K562 (cell line): ENCODE data around the gene ASB18. TPM values are rescaled to one million over a fixed set of nuclear protein-coding genes. Genes with fewer than 3 reads are reported as not detected.

ENCODE experiments used
- ATAC-seq: fragments of 200-7000 bp; cut with Tn5 transposase; 3 replicates; pipeline ENCODE4 v1.9.1; 2020; ENCODE audit warnings: moderate library complexity
- BruUV-seq: library from RNA; stranded (reverse); fragments of 400-500 nt; replicated peaks from 2 replicates; lab custom pipeline; 2021; lab: Mats Ljungman, UMichigan
- CTCF ChIA-PET: fragments of 300-600 bp; formaldehyde crosslinking; extraction: SDS; loops from one replicate; lab custom pipeline; 2021; ENCODE audit warnings: low intra/inter-chr PET ratio; lab: Yijun Ruan, JAX
- POLR2A ChIA-PET: fragments of 300-600, 350-650 bp; sonication (Branson Sonifier 250); formaldehyde crosslinking; extraction: SDS; loops from one replicate; lab custom pipeline; 2021; ENCODE audit warnings: antibody characterized with exemption, inconsistent platforms; lab: Yijun Ruan, JAX
- DNase-seq, 4 experiments: peaks; one replicate each; pipeline versions ENCODE4 v3.0.0 to v3.0.0-alpha.2; 2011 to 2018; ENCODE audit warnings: low spot score in 3 of 4, mixed read lengths in 3 of 4; ENCODE audit errors: extremely low read depth in 1 of 4
- FAIRE-seq: peaks from 2 replicates; lab custom pipeline; 2011; peaks lifted over from hg19 to GRCh38; lab: Jason Lieb, UNC
- H2AFZ ChIP-seq: 2 replicates; pipeline ENCODE4 v1.6.0; 2011; ENCODE audit warnings: low read depth, low read length, control low read depth, inconsistent platforms
- H3K27ac ChIP-seq: fragments of 200-600 bp; 3 replicates; pipeline ENCODE4 v1.8.0; 2011; ENCODE audit warnings: low read depth, mild to moderate bottlenecking, control low read depth, inconsistent platforms, low read length, moderate library complexity, mixed read lengths; ENCODE audit errors: extremely low read depth
- H3K27me3 ChIP-seq, 2 experiments: fragments of 300-600 bp in 1 of 2; 2 replicates in 1 of 2; 3 replicates in 1 of 2; pipeline versions ENCODE4 v1.6.0 to v1.8.0; 2011; ENCODE audit warnings: inconsistent platforms in 2 of 2, low read length in 2 of 2, mild to moderate bottlenecking in 1 of 2, mixed read lengths in 1 of 2, moderate library complexity in 1 of 2; ENCODE audit not compliant: control insufficient read depth in 2 of 2, insufficient read depth in 2 of 2
- H3K36me3 ChIP-seq: fragments of 300-600 bp; 3 replicates; pipeline ENCODE4 v1.8.0; 2011; ENCODE audit warnings: mild to moderate bottlenecking, low read length, inconsistent platforms; ENCODE audit not compliant: control insufficient read depth, insufficient read depth
- H3K4me1 ChIP-seq, 2 experiments: fragments of 200-600 bp in 1 of 2; replicated peaks in 1 of 2; 2 replicates in 1 of 2; 3 replicates in 1 of 2; pipeline versions ENCODE4 v1.5.1 to v1.8.0; 2011; ENCODE audit warnings: inconsistent platforms in 2 of 2, low read length in 2 of 2, mild to moderate bottlenecking in 1 of 2, mixed read lengths in 1 of 2, moderate library complexity in 1 of 2; ENCODE audit not compliant: control insufficient read depth in 2 of 2, insufficient read depth in 2 of 2
- H3K4me2 ChIP-seq: 2 replicates; pipeline ENCODE4 v1.6.1; 2011; ENCODE audit warnings: low read length, control low read depth, inconsistent platforms, mixed read lengths; ENCODE audit not compliant: insufficient read depth
- H3K4me3 ChIP-seq: fragments of 200-600 bp; sonication (generic), shearing (Covaris generic); 2 replicates; pipeline ENCODE4 v1.5.1; 2016; ENCODE audit warnings: control low read depth, inconsistent platforms
- H3K79me2 ChIP-seq: fragments of 200-600 bp; 3 replicates; pipeline ENCODE4 v1.8.0; 2011; ENCODE audit warnings: low read length, inconsistent platforms; ENCODE audit not compliant: control insufficient read depth, insufficient read depth
- H3K9ac ChIP-seq, 2 experiments: 2 replicates each; pipeline versions ENCODE4 v1.6.0 to v1.6.1; 2011; ENCODE audit warnings: low read depth in 2 of 2, low read length in 2 of 2, control low read depth in 1 of 2, inconsistent platforms in 1 of 2, mild to moderate bottlenecking in 1 of 2, mixed read lengths in 1 of 2; ENCODE audit not compliant: insufficient read depth in 1 of 2
- H3K9me1 ChIP-seq: one replicate; pipeline ENCODE4 v1.6.0; 2011; ENCODE audit warnings: inconsistent platforms, mild to moderate bottlenecking, low read length, moderate library complexity; ENCODE audit not compliant: control insufficient read depth, insufficient read depth
- H3K9me3 ChIP-seq: replicated peaks from 2 replicates; pipeline ENCODE4 v1.5.1; 2011; ENCODE audit warnings: low read depth, low read length, inconsistent platforms; ENCODE audit not compliant: control insufficient read depth, insufficient read depth
- H4K20me1 ChIP-seq: replicated peaks from 2 replicates; pipeline ENCODE4 v1.6.1; 2011; ENCODE audit warnings: low read length, inconsistent platforms, mixed read lengths; ENCODE audit not compliant: control insufficient read depth, insufficient read depth
- AFF4 ChIP-seq: sonication (generic); formaldehyde crosslinking; IDR thresholded peaks from 2 replicates; pipeline ENCODE4 v1.8.0; 2023; ENCODE audit warnings: mild to moderate bottlenecking, missing genetic modification reagents
- CREBBP ChIP-seq: IDR thresholded peaks from one replicate; pipeline ENCODE4 v1.6.1; 2012; ENCODE audit warnings: low read depth, mild to moderate bottlenecking, control low read depth, inconsistent platforms, low read length
- E2F5 ChIP-seq: sonication (generic); formaldehyde crosslinking; IDR thresholded peaks from 2 replicates; pipeline ENCODE4 v1.8.0; 2022; ENCODE audit warnings: mild to moderate bottlenecking, missing genetic modification reagents
- ELF1 ChIP-seq: fragments of 200-800 bp; sonication (Bioruptor generic); IDR thresholded peaks from 2 replicates; pipeline ENCODE4 v1.6.1; 2016; ENCODE audit warnings: missing genetic modification characterization, missing compliant biosample characterization
- HMBOX1 ChIP-seq: sonication (generic); IDR thresholded peaks from 2 replicates; pipeline ENCODE4 v1.6.1; 2016
- KDM2B ChIP-seq: fragments of 250-450 bp; sonication (Bioruptor Pico); IDR thresholded peaks from 2 replicates; pipeline ENCODE4 v1.8.0; 2021; ENCODE audit warnings: mild to moderate bottlenecking, moderate library complexity
- SMARCB1 ChIP-seq: IDR thresholded peaks from 2 replicates; pipeline ENCODE4 v1.6.1; 2011; ENCODE audit warnings: improper control_type of control experiment, low read depth; ENCODE audit not compliant: insufficient read length
- TFE3 ChIP-seq: fragments of 450-650 bp; formaldehyde crosslinking; IDR thresholded peaks from 2 replicates; pipeline ENCODE4 v1.4.0; 2020; ENCODE audit warnings: mild to moderate bottlenecking, mixed read lengths
- U2AF2 ChIP-seq: fragments of 200-400 bp; formaldehyde crosslinking; optimal IDR thresholded peaks from 2 replicates; pipeline ENCODE3; 2017; ENCODE audit warnings: low read depth, mild to moderate bottlenecking, low read length
- ZNF436 ChIP-seq: fragments of 250-450, 450-650 bp; sonication (Bioruptor Pico); formaldehyde crosslinking; IDR thresholded peaks from 2 replicates; pipeline ENCODE4 v1.7.0; 2020; ENCODE audit warnings: mild to moderate bottlenecking
- ZNF561 ChIP-seq: fragments of 450-650 bp; formaldehyde crosslinking; conservative IDR thresholded peaks from 2 replicates; pipeline ENCODE4 v1.4.0; 2020; ENCODE audit warnings: mild to moderate bottlenecking, moderate library complexity
- WGBS: fragments of 100-300 bp; shearing (Covaris generic); methylation state at CpG from one replicate; pipeline ENCODE4 v1.1.6; 2016; ENCODE audit warnings: low coverage, mixed read lengths; ENCODE audit not compliant: insufficient coverage; ENCODE audit errors: missing lambda C conversion rate; 5-methylcytosine and 5-hydroxymethylcytosine counted together
- in situ Hi-C: fragments of 300-500 bp; cut with MboI; formaldehyde crosslinking; loops from 4 replicates; pipeline ENCODE4 v1.15.0; 2018; ENCODE audit warnings: inconsistent platforms, mixed read lengths
- intact Hi-C: fragments of 100-400 bp; cut with micrococcal nuclease; formaldehyde crosslinking; loops from 2 replicates; pipeline ENCODE4 v1.14.2; 2022
- polyA plus RNA-seq, 8 experiments: library from polyadenylated mRNA; depleted of rRNA in 4 of 8; stranded (reverse) in 5 of 8; unstranded in 3 of 8; fragments of >200 nt; fragmentation: Nextera tagmentation in 2 of 8; fragmentation: Illumina TruSeq in 1 of 8; extraction: Ambion mirVana in 2 of 8; extraction: Trizol in 1 of 8; gene quantifications; 2 replicates each; pipeline versions ENCODE4 v1.2.1 to v1.2.3, GENCODE V29; 2011 to 2014; ENCODE audit warnings: inconsistent platforms in 1 of 8, missing spikeins in 1 of 8
- total RNA-seq, 7 experiments: library from RNA; depleted of rRNA in 6 of 7; stranded (reverse); fragments of >200 nt in 6 of 7; fragmentation: Illumina TruSeq in 2 of 7; extraction: Trizol in 2 of 7; gene quantifications; 2 replicates each; pipeline versions ENCODE4 v1.2.1 to v1.2.3, GENCODE V29; 2011 to 2021; ENCODE audit warnings: low replicate concordance in 1 of 7

ASB18 gene
- total and polyA plus RNA-seq, 9 of the 15 experiments (the other 6 are each of a cell fraction or from before 2014, with no cell fraction given) = not detected

- TF ChIP-seq U2AF2 (no peak), TFE3 (CRISPR knock-in tag) (no peak)
Observed at GRCh38 chr2:236209535-236209934, 54.7 kb downstream of the ASB18 start (continued).

- Histone ChIP-seq H3K9me3 (no peaks in the 10 kb centered on the region), H3K36me3 (no peaks in the 10 kb centered on the region), H3K27me3 (peaks cover 3 to 29% of the 10 kb centered on the region in 2 experiments; a peak in 2 of 5 replicates), H3K4me3 (no peak overlapping the region), H3K4me1 (no peaks in the 10 kb centered on the region), H3K4me2 (no peak overlapping the region), H2AFZ (no peak overlapping the region), H3K9me1 (no peaks in the 10 kb centered on the region), H3K9ac (no peak overlapping the region), H3K27ac (no peak overlapping the region), H3K79me2 (no peaks in the 10 kb centered on the region), H4K20me1 (no peaks in the 10 kb centered on the region)
- FAIRE-seq = no peak
- no TSS peak for BruUV-seq
- CTCF ChIA-PET = no interaction called here
- WGBS = 20% methylated on average over 20 of the region's 28 CpGs
- POLR2A ChIA-PET = interaction anchor here (0.6 kb wide), 2 partner anchors 11 to 1903 kb away, joined by 3 read pairs; no protein-coding TSS in a partner anchor
- ATAC-seq = no peak
- DNase-seq = no peak
- intact Hi-C loops = no loop called here
- in situ Hi-C loops = no loop called here
- TF ChIP-seq AFF4 (CRISPR knock-in tag) = no peak
- no peak for TF ChIP-seq CREBBP
- TF ChIP-seq SMARCB1 = no peak
- no peak for TF ChIP-seq HMBOX1
- TF ChIP-seq E2F5 (CRISPR knock-in tag) = no peak
- TF ChIP-seq KDM2B = no peak
- TF ChIP-seq ZNF561 = no peak
- no peak for TF ChIP-seq ZNF436 (CRISPR knock-in tag)
- no peak for TF ChIP-seq ELF1 (tag)
Observed at GRCh38 chr2:236208019-236208926, 55.9 kb downstream of the ASB18 start.
